DND-41 (cell line): ENCODE results near the gene PAQR4.

ENCODE experiments used
- CTCF ChIP-seq: IDR thresholded peaks from 2 replicates; pipeline ENCODE4 v1.5.1; 2012; ENCODE audit warnings: borderline replicate concordance, low read length, moderate library complexity, mild to moderate bottlenecking; ENCODE audit not compliant: poor library complexity, severe bottlenecking; ENCODE audit errors: extremely low read depth
- EZH2 ChIP-seq: IDR thresholded peaks from 3 replicates; pipeline ENCODE4 v1.6.1; 2012; ENCODE audit warnings: borderline replicate concordance, low read depth, mild to moderate bottlenecking, moderate library complexity, low read length, inconsistent platforms; ENCODE audit not compliant: severe bottlenecking

- TF ChIP-seq EZH2, result no peak
- TF ChIP-seq CTCF, result no peak
Observed at GRCh38 chr16:2949705-2950352, 19.3 kb upstream of the PAQR4 start.
